GM08714 (cell line): Measurements from ENCODE around the gene PIK3C3.
"Not testable (repeated sequence)": the region's sequence is repeated elsewhere in the genome, so short reads cannot be mapped to it uniquely, and the experiment has no call there.

ENCODE experiments used
- H3K4me3 ChIP-seq: fragments of 200-500 bp; sonication (Bioruptor generic); 2 replicates; pipeline ENCODE4 v1.5.1; 2014; ENCODE audit warnings: mild to moderate bottlenecking, low read length, inconsistent platforms
- ZNF274 ChIP-seq: IDR thresholded peaks from 2 replicates; pipeline ENCODE4 v1.6.1; 2012; ENCODE audit warnings: mild to moderate bottlenecking, low read depth, low read length

Gene PIK3C3

DNA sequence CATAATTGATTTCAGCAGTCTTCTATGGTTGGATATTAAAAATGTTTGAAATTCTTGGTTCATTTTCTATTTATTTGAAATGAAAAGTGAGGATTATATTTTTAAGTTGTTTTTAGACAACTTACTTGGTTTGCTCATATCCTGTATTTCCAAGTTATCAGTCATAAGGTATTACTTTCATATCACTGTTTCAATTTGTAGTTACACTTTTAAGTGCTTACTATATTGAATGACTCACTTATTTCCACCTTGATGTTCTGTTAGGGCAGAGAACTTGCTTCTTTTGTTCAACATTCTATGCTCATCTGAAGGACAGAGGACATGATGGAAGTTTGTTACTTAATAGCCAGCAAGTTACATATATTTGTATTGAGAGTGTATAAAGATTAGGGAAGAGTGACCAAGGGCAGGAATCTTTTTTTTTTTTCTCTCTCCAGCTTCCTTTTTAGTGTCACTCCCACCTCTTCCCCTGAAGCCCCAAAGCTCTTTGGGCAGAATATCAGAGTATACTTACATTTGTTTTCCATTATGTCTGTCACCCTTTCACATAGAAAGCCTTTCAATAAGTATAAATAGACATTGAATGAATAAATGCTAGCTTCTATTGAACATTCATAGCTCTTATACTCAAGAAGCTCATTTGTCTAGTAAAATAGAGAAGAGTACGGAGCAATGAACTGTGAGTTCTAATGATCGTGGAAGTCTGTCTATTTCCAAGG is 28.1 kb downstream of the PIK3C3 start:
- no peak overlapping the region for H3K4me3 ChIP-seq
- no peak for TF ChIP-seq ZNF274

DNA sequence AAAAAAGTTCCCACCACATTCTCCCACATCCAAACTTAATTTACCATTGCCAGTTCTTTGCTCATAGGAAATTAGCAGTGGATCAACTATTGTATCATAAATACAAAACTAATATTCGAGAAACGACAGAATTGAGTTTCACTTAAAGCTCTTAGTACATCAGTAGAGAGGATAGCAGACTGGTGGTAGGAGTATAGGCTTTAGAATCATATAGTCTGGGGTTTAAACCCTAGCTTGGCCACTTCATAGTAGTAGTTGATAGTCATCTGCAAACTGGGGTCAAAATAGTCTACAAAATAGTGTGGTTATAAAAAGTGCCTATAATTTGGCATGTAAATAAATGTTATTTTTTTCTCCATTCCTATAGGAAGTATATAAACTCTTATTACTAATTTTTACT is 30.9 kb downstream of the PIK3C3 start:
- no peak overlapping the region for H3K4me3 ChIP-seq
- no peak for TF ChIP-seq ZNF274

DNA sequence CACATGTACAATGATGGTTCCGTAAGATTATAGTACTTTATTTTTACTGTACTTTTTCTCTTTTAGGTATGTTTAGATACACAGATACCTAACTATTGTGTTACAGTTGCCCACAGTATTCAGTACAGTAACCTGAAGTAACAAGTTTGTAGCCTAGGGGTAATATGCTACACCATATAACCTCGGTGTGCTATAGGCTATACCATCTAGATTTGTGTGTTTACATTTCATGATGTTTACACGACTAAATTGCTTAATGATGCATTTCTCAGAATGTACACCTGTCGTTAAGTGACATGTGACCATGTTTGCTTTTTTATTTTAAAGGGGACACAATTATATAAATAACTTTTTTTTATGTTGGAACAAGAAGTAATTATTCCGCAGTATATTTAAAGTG is 34.5 kb downstream of the PIK3C3 start:
- no peak overlapping the region for H3K4me3 ChIP-seq

DNA sequence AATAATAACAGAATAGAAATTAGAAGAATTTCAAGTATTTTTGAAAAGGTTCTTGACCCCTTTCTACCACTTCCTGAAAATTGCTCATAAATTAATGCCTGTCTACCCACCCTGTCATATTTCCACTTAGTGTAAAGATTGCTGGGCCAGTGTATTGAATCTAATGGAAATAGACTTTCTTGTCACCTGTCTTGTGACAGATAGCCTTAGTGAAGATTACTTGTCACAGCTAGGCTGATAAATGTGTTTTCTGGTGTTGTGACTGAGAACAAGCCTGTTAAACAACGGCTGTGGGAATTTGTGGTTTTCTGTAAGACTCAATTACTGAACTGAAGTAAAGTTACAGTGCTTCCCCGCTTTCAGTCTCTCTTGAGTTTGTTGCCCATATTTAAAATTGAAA is 37.0 kb downstream of the PIK3C3 start:
- no peak overlapping the region for H3K4me3 ChIP-seq
- no peak for TF ChIP-seq ZNF274

More for the DNA sequence above, 34.5 kb downstream of the PIK3C3 start:
- no peak for TF ChIP-seq ZNF274

DNA sequence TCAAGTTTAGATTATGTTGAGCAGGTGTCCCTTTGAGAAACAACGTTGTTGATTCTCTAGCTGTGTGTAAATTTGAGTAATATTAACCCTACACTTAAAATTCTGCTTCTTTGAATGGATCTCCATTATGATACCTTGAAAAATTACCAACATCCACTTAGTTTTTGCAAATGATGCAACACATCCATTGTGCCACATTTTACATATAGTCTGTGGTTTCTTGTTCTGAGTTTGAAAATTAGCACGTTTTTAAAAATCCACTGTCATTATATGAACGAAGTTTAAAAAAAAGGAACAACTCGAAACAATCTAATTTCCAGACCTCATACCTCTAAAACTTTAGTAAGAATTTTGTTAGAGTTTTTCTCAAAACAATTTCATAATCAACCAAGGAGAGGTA is 37.7 kb downstream of the PIK3C3 start:
- TF ChIP-seq ZNF274 = no peak

DNA sequence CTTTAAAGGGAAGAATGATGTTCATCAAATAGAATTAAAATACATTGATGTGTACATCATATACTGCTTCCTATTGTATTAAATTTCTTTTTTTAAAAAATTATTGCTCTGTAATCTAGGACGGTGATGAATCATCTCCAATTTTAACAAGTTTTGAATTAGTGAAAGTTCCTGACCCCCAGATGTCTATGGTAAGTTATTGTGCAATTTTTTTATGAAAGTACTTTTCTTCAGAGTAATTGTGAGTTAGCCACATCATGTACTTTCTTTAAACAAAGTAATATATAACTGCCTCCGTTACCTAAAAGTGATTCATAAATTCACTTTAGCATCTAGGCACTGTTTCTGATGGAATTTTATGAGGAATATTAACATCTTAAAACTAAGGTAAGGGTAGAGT is 38.1 kb downstream of the PIK3C3 start:
- no peak for TF ChIP-seq ZNF274

More for the DNA sequence above, 37.7 kb downstream of the PIK3C3 start:
- H3K4me3 ChIP-seq = no peak overlapping the region

DNA sequence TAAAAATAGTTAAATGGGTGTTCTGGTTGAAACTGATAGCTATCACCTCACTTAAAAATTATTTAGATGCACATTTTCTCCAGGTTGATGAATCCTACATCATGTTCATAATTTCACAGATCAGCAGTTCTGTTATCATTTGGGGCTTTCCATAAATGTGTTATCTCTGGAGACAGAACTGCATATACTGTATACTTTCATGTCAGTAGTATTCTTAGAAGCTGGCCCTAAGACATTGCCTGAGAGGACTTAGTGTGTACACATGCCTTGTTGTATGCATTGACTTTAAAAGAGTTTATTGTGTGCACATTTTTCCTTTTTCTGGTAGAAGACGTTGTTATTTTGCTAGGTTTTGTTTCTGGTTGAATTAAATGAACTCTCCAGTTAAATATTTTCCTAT is 41.0 kb downstream of the PIK3C3 start:
- H3K4me3 ChIP-seq = no peak overlapping the region
- TF ChIP-seq ZNF274 = no peak

More for the DNA sequence above, 38.1 kb downstream of the PIK3C3 start:
- no peak overlapping the region for H3K4me3 ChIP-seq

DNA sequence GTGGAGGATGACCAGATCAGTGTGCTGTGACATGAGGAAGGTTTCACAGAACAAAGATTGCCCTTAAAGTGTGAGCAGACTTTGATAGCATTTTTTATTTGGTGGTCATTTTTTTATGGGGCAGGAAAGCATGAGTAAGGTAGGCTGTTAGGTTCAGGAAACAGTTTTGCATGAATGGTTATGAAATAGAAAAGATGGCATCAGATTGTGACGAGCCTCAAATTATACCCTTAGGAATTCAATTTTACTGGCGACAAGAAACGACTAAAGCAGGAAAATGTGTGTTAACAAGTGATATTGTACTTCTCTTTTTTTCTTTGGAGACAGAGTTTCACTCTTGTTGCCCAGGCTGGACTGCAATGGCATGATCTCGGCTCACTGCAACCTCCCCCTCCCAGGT is 44.7 kb downstream of the PIK3C3 start:
- TF ChIP-seq ZNF274 = no peak
- no peak overlapping the region for H3K4me3 ChIP-seq

DNA sequence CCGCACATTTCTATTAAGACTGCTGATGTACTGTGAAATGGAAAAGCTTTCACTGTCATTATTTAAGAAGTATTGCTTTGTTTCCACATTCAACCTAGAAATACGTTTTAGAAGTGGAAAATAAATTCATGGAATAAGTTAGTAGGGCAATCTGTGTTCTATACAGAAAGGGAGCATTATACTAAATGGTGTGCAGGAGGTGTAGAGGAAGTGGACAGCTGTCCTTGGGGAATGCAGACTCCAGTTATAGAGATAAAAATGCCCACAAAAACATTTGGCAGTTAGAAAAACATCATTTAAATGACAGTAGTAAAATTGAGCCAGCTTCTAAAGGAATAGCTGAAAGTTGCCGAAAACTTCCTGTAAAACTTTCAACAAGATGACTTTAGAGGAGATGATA is 46.8 kb downstream of the PIK3C3 start:
- no peak overlapping the region for H3K4me3 ChIP-seq
- no peak for TF ChIP-seq ZNF274

DNA sequence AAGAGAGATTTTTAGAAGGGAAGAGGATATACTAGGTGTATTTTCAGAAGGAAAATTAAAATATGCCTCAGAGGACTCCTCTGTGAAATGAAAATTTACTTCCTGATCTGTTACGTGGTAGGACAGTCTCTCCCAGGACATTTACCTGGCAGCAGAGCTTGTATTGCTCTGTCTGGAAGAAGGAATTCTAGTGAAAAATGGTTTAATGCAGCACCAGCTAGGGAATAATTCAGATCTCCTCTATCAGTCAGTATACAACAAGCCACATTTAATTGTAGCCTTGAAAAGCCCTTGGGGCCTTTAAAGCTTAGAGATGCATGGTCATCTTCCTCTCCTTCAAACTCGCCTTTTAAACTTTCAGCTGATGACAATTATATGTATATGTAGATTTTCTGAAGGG is 49.6 kb downstream of the PIK3C3 start:
- no peak overlapping the region for H3K4me3 ChIP-seq
- no peak for TF ChIP-seq ZNF274

DNA sequence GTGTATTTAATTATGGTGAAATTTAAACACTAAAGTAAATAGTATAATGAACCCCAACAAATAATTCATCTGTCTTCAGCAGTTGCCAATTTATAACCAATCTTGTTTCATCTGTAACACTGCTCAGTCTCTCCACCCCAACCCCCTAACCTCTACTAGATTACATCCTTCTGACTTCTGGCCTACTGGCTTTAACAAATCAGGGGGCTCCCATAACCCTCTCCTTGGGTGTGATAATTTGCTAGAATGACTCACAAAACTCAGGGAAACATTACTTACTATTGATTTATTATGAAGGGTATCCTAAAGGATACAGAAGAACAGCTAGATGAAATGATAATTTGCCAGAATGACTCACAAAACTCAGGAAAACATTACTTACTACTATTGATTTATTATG is 50.7 kb downstream of the PIK3C3 start:
- no peak for TF ChIP-seq ZNF274

DNA sequence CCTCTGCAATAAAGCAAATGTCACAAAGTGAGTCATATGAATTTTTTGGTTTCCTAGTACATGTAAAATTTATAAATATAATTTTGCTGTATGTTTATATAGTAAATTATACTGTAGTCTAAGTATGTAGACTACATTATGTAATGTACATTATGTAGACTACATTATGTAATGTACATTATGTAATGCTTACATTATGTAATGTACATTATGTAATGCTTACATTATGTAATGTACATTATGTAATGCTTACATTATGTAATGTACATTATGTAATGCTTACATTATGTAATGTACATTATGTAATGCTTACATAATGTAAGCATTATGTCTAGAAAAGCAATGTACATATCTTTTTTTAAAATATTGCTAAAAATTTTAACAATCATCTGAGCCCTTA is 54.4 kb downstream of the PIK3C3 start:
- H3K4me3 ChIP-seq = not testable (repeated sequence)

More for the DNA sequence above, 50.7 kb downstream of the PIK3C3 start:
- no peak overlapping the region for H3K4me3 ChIP-seq

DNA sequence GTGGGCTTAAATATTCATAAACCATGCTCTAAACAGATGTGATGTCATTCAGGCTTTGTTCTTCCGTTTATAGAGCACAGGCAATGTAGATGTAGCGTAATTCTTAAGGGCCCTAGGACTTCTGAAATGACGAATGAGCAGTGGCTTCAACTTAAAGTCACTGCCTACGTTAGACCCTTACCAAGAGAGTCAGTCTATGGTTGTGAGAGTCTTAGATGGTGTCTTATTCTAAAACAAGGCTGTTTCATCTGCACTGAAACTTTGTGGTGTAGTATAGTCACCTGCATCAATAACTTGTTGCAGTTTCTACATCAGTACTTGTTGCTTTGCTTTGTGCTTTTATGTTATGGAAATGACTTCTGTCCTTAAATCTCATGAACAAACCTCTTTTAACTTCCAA is 56.0 kb downstream of the PIK3C3 start:
- no peak overlapping the region for H3K4me3 ChIP-seq
- no peak for TF ChIP-seq ZNF274

DNA sequence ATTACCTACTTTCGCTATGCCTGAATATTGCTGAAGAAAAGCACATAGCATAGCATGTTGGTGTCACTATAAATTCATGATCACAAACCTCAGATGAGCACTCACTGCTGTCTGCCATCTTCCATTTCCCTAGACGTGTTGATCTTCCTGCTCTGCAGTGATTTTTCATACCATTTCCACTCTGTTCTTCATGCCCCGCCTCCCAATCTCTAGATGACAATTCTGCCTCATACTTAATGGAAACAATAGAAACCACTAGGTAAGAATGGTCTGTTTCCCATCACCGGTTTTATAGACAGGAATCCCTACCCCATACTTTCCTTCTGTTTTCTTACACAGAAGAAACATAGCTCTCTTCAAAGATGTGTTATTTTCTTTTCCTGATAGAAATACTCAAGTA is 63.8 kb downstream of the PIK3C3 start:
- no peak overlapping the region for H3K4me3 ChIP-seq
- no peak for TF ChIP-seq ZNF274

DNA sequence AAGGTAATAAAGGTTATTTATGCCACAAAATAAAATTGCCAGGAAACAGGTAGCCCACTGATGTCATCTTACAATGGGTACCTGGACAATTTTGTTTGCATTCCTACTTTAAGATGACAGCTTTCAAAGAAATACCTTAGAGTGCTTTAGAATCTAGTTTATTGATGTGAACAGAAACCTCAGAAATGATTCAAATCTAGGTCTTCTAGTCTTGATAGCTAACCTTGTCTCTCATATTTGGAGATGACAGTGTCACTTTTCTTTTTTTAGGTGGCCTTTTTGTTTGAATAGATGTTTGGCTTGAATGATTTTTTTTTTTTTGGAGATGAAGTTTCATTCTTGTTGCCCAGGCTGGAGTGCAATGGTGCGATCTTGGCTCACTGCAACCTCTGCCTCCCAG is 69.1 kb downstream of the PIK3C3 start:
- no peak overlapping the region for H3K4me3 ChIP-seq
- no peak for TF ChIP-seq ZNF274

DNA sequence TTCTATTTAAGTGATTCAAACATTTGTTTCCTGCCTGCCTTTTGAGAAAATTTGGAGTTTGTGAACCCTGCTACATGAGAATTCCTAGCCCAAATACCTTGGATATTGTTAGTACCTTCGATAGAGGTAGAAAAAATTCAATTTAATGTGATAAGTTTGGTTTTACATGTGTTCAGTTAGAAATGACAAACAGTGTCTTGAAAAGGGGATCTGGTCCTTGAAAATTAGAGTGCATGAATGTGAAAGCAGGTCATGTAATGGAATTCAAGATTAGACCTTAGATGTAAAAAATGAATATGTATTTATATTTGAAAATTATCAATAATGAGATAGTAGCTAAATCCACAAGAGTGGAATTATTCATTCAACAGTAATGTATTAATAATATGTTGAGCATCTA is 70.5 kb downstream of the PIK3C3 start:
- no peak for TF ChIP-seq ZNF274
- H3K4me3 ChIP-seq = no peak overlapping the region

DNA sequence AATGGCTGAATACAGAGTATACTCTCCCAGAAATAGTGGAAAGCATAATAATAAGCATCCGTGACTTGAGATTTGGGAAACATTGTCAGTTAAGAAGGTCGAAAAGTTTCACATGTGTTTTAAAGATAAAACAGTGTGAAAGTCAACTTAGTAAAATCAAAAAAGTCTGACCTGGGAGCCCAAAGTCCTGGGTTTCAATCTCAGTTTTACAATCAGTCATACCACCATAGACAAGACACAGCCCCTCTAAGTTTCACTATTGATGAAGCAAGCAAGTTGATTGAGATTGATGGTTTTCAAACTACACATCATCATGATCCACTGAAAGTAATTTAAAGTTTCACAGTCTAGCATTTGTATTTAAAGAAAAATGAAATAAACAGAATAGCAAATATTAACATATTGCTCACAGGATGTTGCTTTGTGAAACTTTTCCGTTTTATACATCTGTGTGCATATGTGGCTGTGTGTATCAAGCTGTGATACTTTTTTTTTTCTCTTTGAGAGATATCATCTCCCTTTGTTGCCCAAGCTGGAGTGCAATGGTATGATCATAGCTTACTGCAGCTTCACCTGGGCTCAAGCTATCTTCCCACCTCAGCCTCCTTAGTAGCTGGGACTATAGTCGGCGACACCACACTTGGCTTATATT is 71.1 kb downstream of the PIK3C3 start:
- TF ChIP-seq ZNF274 = no peak
- peak overlapping the region; percentile 36; the same call in 1 of the 2 replicates for H3K4me3 ChIP-seq
